ELF-1 (cell line): ENCODE results near the gene IL1RAP.

Experiments used
- DNase-seq: peaks from one replicate; pipeline ENCODE4 v3.0.0-alpha.2; 2016; ENCODE audit warnings: low read depth, low spot score

IL1RAP gene

DNA sequence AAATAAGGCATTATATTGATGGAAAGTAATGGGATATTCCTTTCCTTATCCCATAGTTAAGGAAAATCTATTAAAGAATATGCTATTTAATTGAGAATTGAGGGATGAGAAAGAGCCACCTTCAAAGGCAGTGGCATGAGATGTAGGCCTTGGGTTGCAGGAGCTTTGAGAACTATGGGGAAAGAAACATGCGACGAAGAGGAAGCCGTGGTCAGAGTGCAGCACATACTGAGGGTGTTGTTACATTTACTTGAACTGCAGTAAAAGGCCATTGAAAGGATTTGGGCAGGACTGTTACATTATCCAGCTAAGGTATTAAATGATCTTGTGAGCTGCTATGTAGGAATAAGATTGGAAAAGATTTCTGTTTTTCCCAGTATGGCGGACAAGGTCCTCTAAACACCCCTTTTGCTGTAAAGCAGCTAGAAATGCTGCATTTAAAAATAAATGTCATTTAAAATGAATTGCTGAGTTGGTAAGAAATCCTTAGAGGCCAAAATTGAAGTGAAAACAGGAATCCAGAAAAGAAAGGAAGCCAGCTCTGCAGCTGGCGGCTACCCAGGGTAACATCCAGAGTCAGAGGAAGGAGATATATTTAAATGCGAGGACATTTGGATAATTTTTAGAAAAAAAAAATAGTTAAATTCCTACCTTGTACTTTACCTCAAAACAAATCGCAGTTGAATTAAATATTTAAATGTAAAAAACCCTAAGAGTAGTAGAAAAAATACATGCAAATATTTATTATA lies 61.7 kb downstream of the IL1RAP start:
- DNase-seq, result no peak

DNA sequence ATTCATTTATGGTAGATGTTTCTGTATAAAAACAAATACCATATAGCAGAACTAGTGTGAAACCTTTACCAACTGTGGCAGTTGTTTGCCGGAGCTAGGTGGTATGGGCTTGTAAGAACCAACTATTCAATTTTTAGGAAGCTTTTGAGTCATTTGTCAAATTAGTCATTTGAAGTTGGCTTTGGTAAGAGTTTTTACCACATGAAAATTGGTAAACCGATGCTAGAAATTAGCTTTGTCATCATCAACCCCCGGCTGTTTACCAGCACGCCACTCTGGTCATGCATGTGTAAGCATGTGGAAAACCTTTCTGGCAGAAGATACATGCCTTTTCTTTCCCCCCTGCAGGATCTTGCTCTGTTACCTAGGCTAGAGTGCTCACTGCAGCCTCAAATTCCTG lies 63.3 kb downstream of the IL1RAP start:
- DNase-seq, result no peak

DNA sequence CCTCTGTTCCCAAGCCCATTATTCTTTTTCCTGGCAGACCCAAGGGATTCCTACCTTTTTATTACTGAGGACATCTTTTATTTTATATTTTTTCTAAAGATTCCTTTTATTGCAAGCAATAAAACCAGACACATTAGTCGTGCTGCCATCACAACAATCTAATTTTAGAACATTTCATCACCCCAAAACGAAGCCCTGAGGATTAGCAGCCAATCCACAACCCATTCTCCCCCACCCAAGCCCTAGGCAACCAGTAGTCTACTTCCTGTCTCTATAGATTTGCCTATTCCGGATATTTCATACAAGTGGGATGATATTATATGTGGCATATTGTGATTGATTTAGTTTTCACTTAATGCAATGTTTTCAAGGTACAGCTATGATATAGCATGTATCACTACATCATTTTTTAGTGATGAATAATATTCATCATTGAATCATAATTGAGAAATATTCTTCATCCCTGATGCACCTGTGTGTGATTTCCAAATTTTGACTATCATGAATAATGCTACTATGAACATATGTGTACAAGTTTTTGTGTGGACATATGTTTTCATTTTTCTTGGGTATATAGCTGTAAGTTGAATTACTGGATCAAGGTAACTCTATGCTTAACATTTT lies 65.7 kb downstream of the IL1RAP start:
- no peak for DNase-seq

DNA sequence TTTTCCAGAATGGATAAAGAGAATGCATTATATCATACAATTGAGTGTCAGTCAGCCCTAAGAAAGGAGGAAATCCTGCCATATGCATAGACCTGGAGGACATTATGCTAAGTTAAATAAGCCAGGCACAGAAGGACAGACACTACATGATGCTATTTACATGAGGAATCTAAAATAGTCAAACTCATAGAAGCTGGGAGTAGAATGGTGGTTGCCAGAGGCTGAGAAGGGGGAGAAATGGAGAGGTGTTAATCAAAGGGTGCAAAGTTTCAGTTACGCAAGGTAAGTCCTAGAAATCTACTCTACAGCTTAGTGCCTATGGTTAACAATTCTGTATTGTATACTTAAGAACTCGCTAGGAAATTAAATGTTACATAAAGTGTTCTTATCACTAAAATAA lies 66.5 kb downstream of the IL1RAP start:
- DNase-seq, result no peak

DNA sequence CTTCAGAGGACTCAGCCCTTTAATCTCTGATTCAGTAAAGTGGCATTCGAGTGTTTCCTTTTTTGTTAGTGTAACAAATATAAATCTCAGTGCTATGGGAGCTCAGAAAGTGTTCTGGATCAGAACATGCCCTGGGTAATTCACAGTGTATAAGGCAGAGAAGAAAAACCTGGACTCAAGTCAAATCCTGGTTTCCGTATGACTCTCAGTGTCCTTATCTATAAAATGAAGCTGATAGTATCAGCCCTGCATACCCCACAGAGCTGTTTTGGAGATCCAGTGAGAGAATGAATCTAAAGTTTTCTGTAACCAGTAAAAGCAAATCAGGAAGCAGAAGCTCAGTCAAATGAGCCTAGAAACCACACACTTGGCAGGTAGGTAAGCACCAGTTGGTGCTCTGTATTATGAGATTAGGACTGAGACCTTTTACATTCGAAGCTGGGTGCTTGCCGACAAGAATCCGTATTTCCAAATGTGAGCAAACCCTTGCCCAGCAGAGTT lies 67.2 kb downstream of the IL1RAP start:
- DNase-seq, result no peak

DNA sequence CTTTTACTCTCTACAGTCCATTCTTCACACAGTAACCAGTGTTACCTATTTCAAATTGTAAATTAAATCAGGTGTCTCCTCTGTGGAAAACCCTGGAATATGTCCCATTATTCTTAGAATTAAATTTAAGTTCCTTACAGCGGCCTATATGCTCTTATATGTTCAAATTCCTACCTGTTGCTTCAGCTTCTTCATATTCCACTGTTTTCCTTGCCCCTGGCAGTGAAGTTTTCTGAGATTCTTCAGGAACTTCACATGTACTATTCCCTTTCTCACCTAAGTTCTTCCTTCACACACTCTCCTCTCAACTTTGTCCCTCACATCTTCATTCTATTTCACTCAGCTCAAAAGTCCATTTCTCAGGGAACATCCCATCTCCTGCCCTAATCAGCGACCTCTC lies 68.8 kb downstream of the IL1RAP start:
- DNase-seq, result no peak

DNA sequence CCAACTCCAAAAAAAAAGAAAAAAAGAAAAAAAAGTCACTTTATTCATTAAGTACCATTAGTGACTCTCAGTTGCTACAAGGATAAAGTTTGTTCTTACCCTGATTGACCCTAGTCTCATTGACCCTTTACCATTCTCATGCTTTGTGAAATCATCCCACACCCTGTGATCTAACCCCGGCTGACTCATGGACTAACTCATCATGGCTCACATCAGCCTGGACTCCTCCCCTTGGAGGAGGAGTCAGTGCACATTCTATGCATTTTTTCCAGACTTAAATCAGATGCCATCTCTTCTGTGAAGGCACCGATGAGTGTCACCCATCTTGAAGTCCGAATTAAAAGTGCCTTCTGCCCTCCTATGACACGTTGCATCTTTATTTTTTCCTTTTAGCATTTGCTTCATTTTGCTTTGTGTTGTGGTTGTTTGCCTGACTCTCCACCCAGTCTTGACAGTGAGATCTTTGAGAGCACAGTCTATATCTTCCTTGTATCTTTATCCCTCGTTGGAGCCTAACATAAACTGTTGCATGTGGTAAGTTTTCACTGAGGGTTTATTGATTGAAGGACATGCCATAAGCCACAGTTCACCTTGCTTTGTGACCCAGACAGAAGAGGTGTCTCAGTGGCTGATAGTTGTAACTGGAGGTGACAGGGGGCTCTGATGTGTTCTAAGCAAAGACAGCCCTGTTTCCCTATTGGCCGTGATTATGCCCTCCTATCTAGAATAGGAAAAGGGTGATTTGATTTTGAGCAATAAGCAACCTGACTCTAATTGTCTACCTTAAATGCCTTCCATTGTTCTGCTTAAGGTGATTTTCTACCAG lies 72.1 kb downstream of the IL1RAP start:
- peak; percentile 75 for DNase-seq

DNA sequence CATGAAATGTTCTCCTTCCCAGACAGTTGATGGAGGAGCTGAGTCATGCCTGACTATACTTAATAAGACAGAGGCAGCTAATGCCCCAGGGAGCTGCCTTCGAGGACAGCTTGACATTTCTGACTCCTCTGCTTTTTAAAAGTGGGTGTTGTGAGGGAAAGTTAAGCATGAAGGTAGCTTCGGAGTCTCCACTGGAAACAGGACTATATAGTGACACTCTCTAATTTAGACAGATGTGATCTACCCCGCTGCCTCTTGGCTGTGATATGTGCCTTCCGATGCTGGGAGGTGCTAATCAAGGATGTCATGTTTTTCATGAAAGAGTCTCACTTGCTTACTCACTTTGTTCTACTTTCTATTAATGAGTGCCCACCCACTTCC lies 72.7 kb downstream of the IL1RAP start:
- DNase-seq, result peak; percentile 43

DNA sequence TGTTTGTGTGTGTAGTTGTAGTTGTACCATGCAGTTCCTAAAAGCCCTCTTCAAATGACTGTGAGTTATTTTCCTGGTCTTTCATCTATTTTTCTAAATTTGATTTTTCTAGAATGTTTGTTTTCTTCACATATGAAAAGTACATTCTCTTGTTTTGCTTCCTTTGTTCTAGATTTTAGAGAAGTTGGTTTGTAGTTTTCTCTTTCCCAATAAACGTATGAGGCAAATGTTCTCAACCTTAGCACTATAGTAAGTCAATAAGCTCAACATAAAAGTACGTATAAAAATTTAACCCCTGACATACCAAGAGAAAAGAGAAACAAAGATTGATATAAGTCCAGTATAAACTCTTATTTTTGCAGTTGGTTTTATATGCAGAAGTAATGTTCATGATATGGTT lies 74.7 kb downstream of the IL1RAP start:
- DNase-seq, result no peak

DNA sequence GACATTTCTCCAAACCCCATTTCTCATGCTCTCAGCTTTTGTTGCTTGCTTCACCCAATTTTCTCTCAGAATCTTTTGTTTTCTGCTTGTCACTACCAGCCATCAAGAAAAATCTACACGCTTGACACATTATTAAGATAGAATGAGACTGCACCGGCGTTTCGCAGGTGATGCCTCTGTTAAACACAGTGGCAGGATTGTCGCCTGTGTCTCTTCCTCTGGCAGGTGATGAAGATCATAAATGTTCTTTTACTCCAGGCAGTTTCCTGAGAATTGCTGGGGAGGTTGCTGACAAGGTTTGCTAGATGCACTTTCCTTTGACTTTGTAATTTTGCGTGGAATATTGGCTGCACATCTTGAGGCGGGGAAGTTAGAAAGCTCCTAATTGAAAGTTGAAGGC lies 75.4 kb downstream of the IL1RAP start:
- no peak for DNase-seq

DNA sequence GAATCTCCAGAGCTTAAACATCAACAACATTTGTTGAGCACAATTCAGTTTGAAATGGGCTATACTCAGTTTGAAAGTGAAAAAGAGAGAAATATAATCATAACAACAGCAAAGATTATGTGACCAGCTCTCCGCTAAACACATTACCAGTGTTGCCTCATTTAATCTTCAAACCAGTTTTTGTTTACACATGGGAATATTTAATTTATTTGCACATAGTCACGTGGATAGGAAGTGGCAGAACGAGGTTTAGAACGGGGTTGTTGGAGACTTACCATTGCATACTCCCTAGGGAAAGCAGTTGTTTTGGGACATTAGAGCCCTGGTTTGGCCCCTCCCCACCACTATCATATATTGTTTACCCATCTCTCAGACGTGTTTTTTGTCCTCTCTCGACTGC lies 77.2 kb downstream of the IL1RAP start:
- DNase-seq, result no peak

DNA sequence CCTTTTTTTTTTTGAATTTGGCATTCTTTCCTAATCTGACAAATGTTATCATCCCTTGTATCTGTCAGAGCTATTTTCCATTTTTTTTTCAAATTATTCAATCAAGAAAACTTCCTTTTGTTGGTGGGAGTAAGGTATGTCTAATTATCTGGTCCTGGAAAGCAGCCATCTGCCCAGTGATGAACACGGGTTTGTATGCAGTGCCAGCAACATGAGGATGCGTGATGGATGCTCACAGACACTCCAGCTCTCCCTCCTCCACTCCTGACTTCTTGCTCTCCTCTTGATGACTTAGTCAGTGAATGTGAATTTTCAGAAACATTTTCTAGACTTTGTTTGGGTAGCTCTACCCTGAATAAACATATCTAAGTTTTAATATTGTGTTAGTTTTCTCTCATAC lies 79.2 kb downstream of the IL1RAP start:
- no peak for DNase-seq

DNA sequence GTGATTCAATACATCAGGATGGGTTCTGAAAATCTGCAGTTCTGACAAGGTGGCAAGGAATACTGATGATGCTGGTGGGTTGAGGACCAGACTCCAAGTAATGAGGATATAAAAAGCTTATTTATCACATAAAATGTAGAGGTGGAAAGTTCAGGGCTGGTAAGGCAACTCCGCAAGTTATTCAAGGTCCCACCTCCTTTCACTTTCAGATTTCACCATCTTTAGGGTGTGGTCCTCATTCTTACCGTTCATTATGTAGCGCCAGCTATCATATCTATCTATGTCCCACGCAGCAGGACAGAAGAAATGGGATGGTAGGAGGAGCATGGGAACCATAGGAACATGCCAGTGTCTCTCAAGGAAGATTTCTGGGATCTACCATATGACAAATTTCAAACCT lies 80.3 kb downstream of the IL1RAP start:
- DNase-seq, result no peak

DNA sequence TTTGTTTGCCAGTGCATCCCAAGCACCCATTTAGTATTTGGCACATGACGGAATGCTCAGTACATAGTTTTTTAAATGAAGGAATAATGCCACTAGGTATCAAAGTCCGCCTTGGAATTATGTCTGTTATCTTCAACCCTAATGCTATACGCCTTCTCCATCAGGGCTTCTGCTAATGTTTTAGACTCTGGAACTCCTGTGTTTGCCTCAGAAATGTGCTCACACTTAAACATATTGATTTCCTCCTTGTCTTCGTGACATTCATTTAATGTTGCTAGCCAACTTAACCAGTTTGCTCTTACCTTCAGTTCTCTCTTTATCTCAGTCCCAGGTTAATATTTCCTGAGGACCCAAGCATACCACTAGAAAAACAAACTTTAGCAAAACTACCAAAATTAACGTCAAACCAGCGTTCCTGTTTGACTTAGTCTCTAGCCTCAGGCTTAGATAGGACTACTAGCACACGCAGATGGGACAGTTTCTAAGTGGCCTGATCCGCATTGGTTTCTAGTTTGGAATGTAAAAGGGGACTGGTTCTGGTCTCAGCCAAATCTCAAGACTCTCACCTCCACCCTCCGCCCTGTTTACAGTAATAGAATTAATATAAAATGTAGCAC lies 81.4 kb downstream of the IL1RAP start:
- DNase-seq, result no peak

DNA sequence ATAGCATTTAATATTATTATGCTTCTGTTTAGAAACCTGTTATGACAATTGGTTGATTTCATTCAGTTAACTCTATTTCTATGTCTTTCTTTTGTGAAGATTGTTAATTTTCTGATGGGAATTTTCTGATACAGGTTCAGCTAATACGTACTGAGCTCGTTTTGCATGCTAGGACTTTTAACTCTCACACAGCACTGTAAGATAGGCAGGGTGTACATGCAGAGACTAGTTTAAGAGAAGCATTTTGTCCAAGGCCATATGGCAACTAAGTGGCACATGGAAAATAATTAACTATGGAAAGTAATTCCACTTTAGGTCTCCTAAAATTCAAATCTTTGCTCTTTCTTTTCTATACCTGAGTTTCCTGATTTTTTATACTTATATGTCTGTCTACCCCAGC lies 81.9 kb downstream of the IL1RAP start:
- DNase-seq, result no peak

DNA sequence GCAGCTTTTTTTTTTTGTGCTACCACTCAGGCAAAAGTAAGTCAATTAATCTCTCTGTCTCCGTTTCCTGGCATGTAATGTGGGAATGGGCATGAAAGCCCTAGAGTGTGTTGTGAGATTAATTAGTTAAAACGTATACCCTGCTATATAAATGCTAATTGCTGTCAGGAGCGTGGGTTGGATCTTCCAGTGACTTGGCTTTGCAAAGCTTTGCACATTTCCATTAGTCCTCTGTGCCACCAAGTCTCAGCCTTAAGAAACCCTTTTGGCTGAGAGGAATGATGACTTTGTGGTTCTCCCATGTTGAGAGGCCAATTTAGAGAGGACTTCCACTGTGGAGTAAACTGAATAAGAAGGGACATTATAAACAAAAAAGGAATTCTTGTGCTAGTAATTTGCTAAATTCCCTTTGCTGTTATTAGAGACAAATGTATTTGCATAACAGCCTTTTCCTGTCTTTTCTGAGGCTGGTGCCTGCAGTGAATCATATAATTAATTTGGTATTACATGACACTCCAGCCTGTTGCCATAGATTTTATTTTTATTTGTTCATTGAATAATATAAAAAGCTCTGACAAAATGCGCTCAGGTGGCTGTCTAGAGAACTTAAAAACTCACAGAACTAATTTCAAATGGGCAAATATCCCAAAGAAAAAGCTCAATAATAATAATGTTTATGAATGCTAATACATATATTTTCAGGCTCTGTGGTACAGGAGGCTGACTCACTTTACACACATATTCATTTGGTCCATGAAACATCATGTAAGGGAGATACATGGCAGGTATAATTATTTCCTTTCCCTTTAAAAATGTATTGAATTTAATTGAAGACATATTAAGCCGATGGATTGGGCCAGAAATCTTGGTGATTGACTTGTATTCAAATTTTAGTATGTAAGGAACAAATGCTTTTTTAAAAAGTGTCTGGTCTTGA lies 82.7 kb downstream of the IL1RAP start:
- no peak for DNase-seq

DNA sequence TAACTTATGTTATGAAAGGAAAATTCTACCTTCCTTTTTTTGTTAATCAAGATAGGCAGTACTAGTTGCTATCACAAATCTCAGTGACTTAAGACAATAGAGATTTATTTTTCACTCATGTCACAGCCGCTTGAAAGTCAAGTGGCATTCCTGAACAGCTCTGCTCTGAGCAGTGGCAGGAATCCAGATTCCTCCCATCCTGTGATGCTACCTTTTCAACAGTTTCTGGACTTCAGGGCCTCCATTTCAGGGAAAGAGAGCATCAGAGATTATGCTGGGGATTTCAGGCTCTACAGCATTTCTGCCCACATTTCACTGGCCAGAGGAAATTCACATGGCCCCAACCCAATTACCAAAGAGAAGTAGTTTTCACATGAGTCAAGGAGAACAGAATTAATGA lies 83.4 kb downstream of the IL1RAP start:
- DNase-seq, result no peak

DNA sequence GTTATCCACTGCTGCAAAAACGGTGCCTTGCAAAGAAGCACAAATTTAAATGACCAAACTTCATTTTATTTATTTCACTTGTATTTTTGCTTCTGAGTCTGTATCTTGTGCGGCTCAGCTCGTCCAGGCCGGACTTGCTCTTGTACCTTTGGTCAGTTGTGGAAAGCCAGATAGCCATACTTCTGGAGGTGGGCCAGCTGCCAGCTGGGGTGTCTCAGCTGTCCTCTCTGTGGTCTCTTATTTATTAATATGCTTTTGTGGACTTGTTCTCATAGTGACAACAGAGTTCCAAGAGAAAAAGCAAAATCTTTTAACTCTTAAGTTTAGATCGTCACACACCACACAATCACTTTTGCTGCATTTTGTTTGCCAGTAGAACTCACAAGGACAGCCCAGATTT lies 87.7 kb downstream of the IL1RAP start:
- no peak for DNase-seq

DNA sequence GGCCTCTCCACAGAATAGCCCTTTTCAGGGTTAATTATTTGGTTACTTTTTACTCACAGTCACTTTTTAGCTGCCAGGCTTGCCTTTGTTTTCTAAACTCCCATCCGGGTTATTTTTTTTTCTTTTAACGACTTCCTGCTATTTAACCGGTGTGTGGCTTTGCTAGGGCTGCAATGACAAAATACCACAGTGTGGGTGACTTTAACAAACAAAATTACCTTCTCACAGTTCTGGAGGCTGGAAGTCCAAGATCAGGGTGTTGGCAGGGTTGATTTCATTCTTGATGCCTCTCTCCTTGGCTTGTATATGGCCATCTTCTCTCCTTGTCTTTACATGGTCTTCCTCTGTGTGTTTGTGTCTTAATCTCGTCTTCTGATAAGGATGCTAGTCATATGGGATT lies 91.5 kb downstream of the IL1RAP start:
- no peak for DNase-seq

DNA sequence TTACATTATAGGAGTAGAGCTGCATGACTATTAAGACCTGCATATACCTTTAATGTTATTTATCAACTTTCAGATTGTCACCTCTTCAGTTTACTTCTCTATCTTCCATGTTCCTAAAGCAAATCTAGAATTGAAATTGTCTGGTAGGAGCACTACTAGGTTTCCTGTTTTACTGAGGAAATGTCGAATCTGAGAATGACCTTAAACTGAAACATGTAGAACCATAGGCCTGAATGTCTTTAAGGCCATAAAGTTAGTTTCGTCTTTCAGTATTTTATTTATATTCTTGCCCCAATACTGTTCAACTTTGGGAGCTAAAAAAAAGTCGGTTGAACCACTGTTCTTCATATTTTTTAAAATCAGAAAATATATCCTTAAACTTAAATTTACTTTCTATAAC lies 92.7 kb downstream of the IL1RAP start:
- DNase-seq, result no peak

DNA sequence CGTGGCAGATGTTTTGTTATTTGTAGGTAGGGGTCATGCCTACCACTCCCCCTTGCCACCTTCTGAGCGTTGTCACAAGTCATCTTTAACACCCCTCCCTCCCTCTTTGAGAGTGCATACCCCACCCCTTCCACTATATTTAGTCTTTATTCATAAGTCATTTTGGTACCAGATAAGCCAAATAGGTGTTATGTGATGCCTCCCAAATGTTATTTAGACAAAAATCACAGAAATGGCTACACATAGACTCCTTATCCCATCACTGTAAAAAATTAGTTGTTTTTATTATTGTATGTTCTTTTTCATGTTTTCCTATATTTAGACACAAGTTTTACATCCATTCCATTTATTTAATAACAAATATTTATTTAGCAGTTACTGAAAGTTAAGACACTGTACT lies 93.1 kb downstream of the IL1RAP start:
- no peak for DNase-seq
